ENCODE measurements around the gene ATP5F1D.

ATP5F1D gene

DNA sequence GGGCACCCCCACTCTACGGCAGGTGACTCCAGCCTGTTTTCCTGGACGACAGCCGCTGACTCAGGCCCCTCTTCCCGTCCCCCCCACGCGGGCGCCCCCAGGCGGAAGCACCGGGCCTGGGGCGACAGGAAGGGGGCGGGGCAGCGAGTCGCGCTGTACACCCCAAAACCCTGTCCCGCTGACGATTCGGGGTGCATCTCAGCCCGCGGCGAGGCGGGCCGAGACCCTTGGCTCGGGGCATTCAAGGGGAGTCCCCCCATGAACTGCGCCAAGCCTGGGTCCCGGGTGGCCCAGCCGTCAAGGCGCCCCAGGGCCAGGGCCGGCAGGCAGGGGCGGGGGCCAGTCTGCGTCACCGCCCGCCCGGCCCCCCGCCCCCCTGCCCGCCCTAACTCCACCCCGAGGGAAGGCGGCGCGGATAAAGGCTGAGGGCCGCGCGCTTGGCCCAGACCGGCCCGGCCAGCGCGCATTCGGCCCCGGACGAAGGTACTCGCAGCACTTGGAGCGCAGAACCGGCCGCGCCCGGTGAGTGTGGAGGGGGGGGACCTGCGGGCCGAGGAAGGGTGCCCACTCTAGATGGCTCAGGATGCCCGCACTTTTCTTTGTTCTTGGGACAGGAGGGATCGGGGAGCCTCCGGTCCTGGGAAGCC is 6.7 kb downstream of the ATP5F1D start, which contains the start of gene MIDN:
TSS of gene MIDN (plus strand) at position 445 of the 647 bp plus-strand sequence. CDS start 1,714 bp downstream, outside the sequence.
- peak; percentile 79 for DNase-seq

- peak; percentile 79 for DNase-seq
Measured at GRCh38 chr19:1248786-1249297, 7.3 kb downstream of the ATP5F1D start.

GRCh38 chr19:1249298-1249989 is 7.9 kb downstream of the ATP5F1D start:
- peak; percentile 94 for DNase-seq

GRCh38 chr19:1249990-1250436 is 8.5 kb downstream of the ATP5F1D start:
- DNase-seq = no peak

- peak; percentile 65 for DNase-seq
Measured at GRCh38 chr19:1250437-1251260, 9.1 kb downstream of the ATP5F1D start.

DNA sequence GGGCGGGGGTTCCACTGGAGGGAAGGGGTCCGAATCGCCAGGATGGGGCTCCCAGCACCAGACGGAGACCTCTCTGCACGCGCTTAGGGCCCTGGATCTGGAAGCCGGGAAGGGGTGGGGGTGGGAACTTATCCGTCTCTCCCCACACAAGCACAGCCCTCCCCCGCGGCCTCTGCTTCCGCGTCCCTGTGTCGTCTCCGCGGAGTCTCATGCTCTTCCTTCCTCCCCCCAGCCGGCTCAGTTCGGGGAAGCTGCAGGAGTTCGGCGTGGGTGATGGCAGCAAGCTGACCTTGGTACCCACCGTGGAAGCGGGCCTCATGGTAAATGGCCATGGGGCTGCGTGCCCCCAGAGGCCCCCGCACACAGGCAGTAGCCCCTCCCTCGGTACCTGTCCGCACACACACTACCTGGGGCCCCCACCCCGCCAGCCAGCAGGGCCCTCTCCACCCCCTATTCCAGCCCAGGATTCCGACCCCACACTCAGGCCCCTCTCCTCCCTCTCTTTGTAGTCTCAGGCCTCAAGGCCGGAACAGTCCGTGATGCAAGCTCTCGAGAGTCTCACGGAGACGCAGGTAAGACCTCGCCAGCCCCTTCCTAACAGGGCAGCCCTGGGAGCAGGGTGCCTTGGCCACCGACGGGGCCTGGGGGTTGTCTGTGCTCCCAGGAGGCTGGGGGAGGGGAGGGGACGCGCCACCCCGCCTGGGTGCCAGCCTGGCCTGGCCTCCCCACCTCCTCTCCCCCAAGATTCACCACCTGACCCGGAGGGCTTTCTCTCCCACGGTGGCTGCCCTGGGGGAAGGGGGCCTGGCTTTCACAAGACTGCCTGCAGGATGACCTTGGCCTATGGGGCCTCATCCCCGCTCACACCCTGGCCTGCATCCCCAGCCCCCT is 10.0 kb downstream of the ATP5F1D start:
- DNase-seq = peak; percentile 76

- DNase-seq = peak; percentile 64
Measured at GRCh38 chr19:1252221-1252820, 10.8 kb downstream of the ATP5F1D start.

GRCh38 chr19:1252821-1253513 is 11.4 kb downstream of the ATP5F1D start:
- peak; percentile 87 for DNase-seq

- peak; percentile 87 for DNase-seq
Measured at GRCh38 chr19:1253514-1254080, 12.0 kb downstream of the ATP5F1D start.

GRCh38 chr19:1254081-1254527 is 12.6 kb downstream of the ATP5F1D start:
- DNase-seq = no peak

- DNase-seq = no peak
Measured at GRCh38 chr19:1254530-1255185, 13.1 kb downstream of the ATP5F1D start.

GRCh38 chr19:1255186-1256161 is 13.9 kb downstream of the ATP5F1D start:
- DNase-seq = no peak

GRCh38 chr19:1256646-1257474 is 15.3 kb downstream of the ATP5F1D start:
- no peak for DNase-seq

DNA sequence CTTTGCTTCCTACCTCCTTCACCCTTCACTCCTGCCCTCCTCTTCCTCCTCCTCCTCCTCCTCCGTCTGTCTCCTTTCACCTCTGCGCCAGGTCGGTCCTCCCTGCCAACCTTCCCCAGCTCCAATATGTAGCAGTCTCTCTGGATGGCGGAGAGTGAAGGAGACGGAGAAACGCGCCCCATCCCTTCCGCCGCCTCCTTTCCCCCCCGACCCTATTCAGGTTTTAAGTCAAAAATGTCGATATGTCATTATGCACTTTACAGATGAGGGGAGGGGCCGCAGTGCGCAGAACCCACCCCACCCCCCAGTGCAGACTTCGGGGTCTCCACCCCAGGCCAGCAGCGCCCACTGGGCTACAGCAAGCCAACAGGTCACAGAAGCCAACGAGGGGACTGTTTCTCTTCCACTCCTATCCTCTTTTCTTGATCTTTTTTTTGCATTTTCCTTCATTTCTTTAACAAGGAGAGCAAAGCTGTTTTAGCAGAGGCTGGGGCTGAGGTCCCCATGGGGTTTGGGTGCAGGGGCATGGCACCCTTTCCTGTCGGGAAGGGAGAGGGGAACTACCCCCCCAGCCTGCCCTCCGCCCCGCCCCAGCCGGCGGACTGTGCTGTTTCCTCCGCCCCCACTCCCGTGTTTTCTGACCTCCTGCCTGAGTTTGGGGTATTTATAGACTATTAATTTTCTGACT is 16.1 kb downstream of the ATP5F1D start:
- no peak for DNase-seq

DNA sequence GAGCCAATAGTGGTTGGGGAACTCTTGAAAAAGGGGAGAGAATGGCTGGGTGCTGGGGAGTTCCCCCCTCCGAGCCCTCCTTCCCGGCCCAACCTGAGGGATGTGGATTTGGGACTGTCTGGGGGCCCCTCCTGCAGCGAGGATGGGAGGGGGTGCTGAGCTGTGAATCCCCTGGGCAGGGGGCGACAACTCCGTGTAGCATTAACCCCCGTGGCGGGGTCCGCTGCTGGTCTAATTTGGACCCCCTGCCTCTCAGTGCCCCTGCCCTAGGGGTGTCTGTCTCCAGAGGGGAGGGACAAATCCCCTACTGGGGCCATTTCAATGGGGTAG is 16.6 kb downstream of the ATP5F1D start:
- DNase-seq = no peak

DNA sequence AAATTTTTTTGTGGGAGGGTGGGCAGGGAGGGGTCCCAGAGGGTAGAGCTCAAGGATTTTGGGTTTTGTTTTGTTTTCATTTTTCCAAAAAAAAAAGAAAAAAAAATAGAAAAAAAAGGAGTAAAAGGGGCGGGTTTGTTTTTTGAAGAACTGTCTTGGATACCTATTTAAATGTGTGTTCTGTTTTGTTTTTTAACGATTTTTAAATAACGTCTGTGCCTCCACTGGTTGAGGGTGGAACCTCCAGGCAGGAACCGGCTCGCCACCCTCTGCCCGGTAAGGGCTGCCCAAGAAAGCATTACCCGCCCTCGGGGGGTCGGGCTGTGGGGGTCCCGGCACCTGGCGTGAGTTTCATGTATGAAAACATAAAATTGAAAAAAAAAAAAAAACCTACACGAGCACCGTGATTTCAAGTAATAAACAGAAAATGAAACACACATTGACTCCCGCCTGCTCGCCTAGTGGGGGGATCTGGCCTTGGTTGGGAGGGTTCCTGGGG is 17.2 kb downstream of the ATP5F1D start:
- peak; percentile 54 for DNase-seq

GRCh38 chr19:1259206-1259875 is 17.8 kb downstream of the ATP5F1D start:
- peak; percentile 74 for DNase-seq
